SK-N-SH treated with all-trans-retinoic acid at 6 μM for 48 hours (cell line): Measurements from ENCODE around the gene NCKAP5.

Source experiments
- ATAC-seq: fragments of 200-7000 bp; cut with Tn5 transposase; 3 replicates; pipeline ENCODE4 v1.9.1; 2020; ENCODE audit warnings: mild to moderate bottlenecking, moderate library complexity
- ARNTL ChIP-seq: fragments of 450-650 bp; formaldehyde crosslinking; IDR thresholded peaks from 2 replicates; pipeline ENCODE4 v1.5.0; 2020; ENCODE audit warnings: low read depth, mild to moderate bottlenecking, moderate library complexity, borderline replicate concordance
- BACH2 ChIP-seq: fragments of 250-450 bp; sonication (Bioruptor Pico); IDR thresholded peaks from 2 replicates; pipeline ENCODE4 v1.9.0; 2021; ENCODE audit warnings: mild to moderate bottlenecking, borderline replicate concordance
- CSDC2 ChIP-seq: fragments of 250-450 bp; sonication (Bioruptor Pico); IDR thresholded peaks from 2 replicates; pipeline ENCODE4 v1.5.0; 2020; ENCODE audit warnings: mild to moderate bottlenecking, moderate library complexity
- ESRRG ChIP-seq: fragments of 250-450 bp; sonication (Bioruptor Pico); IDR thresholded peaks from 2 replicates; pipeline ENCODE4 v1.6.1; 2021; ENCODE audit warnings: mild to moderate bottlenecking
- GLIS3 ChIP-seq: fragments of 250-450 bp; sonication (Bioruptor Pico); IDR thresholded peaks from 2 replicates; pipeline ENCODE4 v1.5.0; 2020; ENCODE audit warnings: mild to moderate bottlenecking, moderate library complexity
- ISL1 ChIP-seq: fragments of 250-450 bp; sonication (Bioruptor Pico); IDR thresholded peaks from 2 replicates; pipeline ENCODE4 v2.1.2; 2022; ENCODE audit warnings: mild to moderate bottlenecking, moderate library complexity
- OSR1 ChIP-seq: fragments of 250-450 bp; sonication (Bioruptor Pico); IDR thresholded peaks from 2 replicates; pipeline ENCODE4 v1.8.0; 2022; ENCODE audit warnings: moderate library complexity, mild to moderate bottlenecking, inconsistent platforms
- PPARA ChIP-seq: fragments of 250-450 bp; sonication (Bioruptor Pico); IDR thresholded peaks from 2 replicates; pipeline ENCODE4 v1.5.0; 2020; ENCODE audit warnings: mild to moderate bottlenecking, borderline replicate concordance
- RARB ChIP-seq: fragments of 250-450 bp; sonication (Bioruptor Pico); IDR thresholded peaks from 2 replicates; pipeline ENCODE4 v1.8.0; 2021; ENCODE audit warnings: mild to moderate bottlenecking, moderate library complexity
- SNAI2 ChIP-seq: fragments of 250-450 bp; sonication (Bioruptor Pico); IDR thresholded peaks from 2 replicates; pipeline ENCODE4 v1.5.0; 2020; ENCODE audit warnings: mild to moderate bottlenecking, moderate library complexity
- TCF4 ChIP-seq: fragments of 250-450 bp; sonication (Bioruptor Pico); IDR thresholded peaks from 2 replicates; pipeline ENCODE4 v1.8.0; 2021; ENCODE audit warnings: mild to moderate bottlenecking, moderate library complexity, borderline replicate concordance
- TOX ChIP-seq: fragments of 250-450 bp; sonication (Bioruptor Pico); IDR thresholded peaks from 2 replicates; pipeline ENCODE4 v1.8.0; 2021; ENCODE audit warnings: mild to moderate bottlenecking, moderate library complexity, borderline replicate concordance
- ZC3H10 ChIP-seq: fragments of 250-450 bp; sonication (Bioruptor Pico); IDR thresholded peaks from 2 replicates; pipeline ENCODE4 v1.5.1; 2021; ENCODE audit warnings: mild to moderate bottlenecking, moderate library complexity
- ZFP3 ChIP-seq: fragments of 250-450 bp; sonication (Bioruptor Pico); IDR thresholded peaks from 2 replicates; pipeline ENCODE4 v1.5.0; 2020; ENCODE audit warnings: mild to moderate bottlenecking, moderate library complexity
- ZFP30 ChIP-seq: fragments of 450-650 bp; formaldehyde crosslinking; IDR thresholded peaks from 2 replicates; pipeline ENCODE4 v1.5.0; 2022; ENCODE audit warnings: mild to moderate bottlenecking, moderate library complexity
- ZNF565 ChIP-seq: fragments of 450-650 bp; formaldehyde crosslinking; conservative IDR thresholded peaks from 2 replicates; pipeline ENCODE4 v1.5.0; 2020; ENCODE audit warnings: low read depth, mild to moderate bottlenecking, moderate library complexity
- ZNF70 ChIP-seq: fragments of 450-650 bp; formaldehyde crosslinking; IDR thresholded peaks from 2 replicates; pipeline ENCODE4 v1.5.0; 2020; ENCODE audit warnings: mild to moderate bottlenecking, moderate library complexity
- ZNF8 ChIP-seq: fragments of 450-650 bp; formaldehyde crosslinking; IDR thresholded peaks from 2 replicates; pipeline ENCODE4 v1.5.0; 2020; ENCODE audit warnings: mild to moderate bottlenecking, moderate library complexity
- TF ChIP-seq, protein P1 (sequence below): fragments of 250-450 bp; sonication (Bioruptor Pico); IDR thresholded peaks from 2 replicates; pipeline ENCODE4 v1.8.0; 2020; ENCODE audit warnings: mild to moderate bottlenecking, moderate library complexity, borderline replicate concordance
- TF ChIP-seq, protein P2 (sequence below): fragments of 250-450 bp; sonication (Bioruptor Pico); IDR thresholded peaks from 2 replicates; pipeline ENCODE4 v1.5.0; 2020; ENCODE audit warnings: mild to moderate bottlenecking, moderate library complexity
- TF ChIP-seq, protein P3 (sequence below): fragments of 250-450 bp; sonication (Bioruptor Pico); IDR thresholded peaks from 2 replicates; pipeline ENCODE4 v1.5.1; 2021; ENCODE audit warnings: mild to moderate bottlenecking, moderate library complexity
- TF ChIP-seq, protein P4 (sequence below): fragments of 250-450 bp; sonication (Bioruptor Pico); IDR thresholded peaks from 2 replicates; pipeline ENCODE4 v1.8.0; 2021; ENCODE audit warnings: low read depth, mild to moderate bottlenecking, moderate library complexity, borderline replicate concordance

The NCKAP5 gene

DNA sequence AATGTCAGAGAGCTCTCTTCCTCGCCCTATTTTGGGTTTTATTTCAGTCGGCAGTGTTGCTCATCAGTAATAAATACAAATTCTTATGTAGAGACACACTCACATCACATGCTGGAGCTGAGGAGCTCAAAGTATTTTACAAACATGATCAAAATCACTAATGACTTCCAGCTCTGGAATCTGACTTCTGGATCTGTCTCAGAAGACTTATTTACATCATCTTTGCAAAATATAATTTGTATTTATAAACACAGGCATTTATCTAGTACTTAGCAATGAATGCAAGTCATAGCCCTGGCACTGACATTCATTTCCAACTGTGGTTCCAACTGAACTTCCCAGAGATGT lies 327.1 kb downstream of the NCKAP5 start:
- TF ChIP-seq ZNF70 (CRISPR knock-in tag) (no peak), ZFP30 (no peak), ZFP3 (CRISPR knock-in tag) (no peak), PPARA (CRISPR knock-in tag) (no peak), OSR1 (CRISPR knock-in tag) (no peak), TOX (CRISPR knock-in tag) (no peak), RARB (no peak), ZNF8 (no peak), TCF4 (CRISPR knock-in tag) (no peak), BACH2 (CRISPR knock-in tag) (no peak), ARNTL (CRISPR knock-in tag) (no peak)
- TF ChIP-seq, protein P1, sequence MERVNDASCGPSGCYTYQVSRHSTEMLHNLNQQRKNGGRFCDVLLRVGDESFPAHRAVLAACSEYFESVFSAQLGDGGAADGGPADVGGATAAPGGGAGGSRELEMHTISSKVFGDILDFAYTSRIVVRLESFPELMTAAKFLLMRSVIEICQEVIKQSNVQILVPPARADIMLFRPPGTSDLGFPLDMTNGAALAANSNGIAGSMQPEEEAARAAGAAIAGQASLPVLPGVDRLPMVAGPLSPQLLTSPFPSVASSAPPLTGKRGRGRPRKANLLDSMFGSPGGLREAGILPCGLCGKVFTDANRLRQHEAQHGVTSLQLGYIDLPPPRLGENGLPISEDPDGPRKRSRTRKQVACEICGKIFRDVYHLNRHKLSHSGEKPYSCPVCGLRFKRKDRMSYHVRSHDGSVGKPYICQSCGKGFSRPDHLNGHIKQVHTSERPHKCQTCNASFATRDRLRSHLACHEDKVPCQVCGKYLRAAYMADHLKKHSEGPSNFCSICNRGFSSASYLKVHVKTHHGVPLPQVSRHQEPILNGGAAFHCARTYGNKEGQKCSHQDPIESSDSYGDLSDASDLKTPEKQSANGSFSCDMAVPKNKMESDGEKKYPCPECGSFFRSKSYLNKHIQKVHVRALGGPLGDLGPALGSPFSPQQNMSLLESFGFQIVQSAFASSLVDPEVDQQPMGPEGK (CRISPR knock-in tag) = no peak
- ATAC-seq = peak; percentile 65

DNA sequence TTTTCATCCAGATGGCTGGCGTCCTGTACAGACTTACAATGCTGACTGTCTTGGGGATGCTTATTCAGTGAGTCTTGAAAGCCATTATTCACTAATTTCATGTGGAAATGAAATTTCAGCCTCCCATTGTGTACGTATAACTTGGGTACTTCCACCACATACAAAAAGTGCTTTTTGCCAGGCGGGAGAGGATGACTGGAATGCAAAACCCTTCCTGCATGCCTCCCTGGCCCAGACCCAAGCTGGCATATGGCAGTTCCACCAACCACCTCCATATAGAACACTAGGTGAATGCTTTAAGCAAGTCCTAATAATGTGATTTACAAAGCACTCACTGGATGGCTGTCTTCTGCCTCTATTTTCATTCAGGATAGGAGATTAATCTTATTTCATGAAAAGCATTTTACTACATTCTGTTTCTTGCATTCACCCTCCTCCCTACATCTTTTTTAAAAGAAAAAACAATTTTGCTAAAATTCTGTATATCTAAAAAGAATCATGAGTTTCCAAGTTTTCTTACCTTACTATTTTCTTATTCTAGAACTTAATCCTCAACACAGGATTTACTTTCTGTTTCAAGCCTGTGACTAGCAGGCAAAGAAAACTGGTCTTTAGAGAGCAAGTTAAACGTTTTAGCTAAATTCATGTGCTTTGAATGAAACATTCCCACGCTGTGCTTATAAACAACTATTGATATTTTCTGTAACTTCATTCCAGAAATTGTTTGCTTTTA lies 327.6 kb downstream of the NCKAP5 start:
- peak; percentile 69 for ATAC-seq
- no peak for TF ChIP-seq RARB
- no peak for TF ChIP-seq ZC3H10
- no peak for TF ChIP-seq ESRRG (CRISPR knock-in tag)
- TF ChIP-seq GLIS3 (CRISPR knock-in tag) = no peak
- TF ChIP-seq ZNF8 = no peak
- TF ChIP-seq ZNF70 (CRISPR knock-in tag) = no peak
- no peak for TF ChIP-seq OSR1 (CRISPR knock-in tag)
- no peak for TF ChIP-seq BACH2 (CRISPR knock-in tag)
- TF ChIP-seq SNAI2 (CRISPR knock-in tag) = no peak
- TF ChIP-seq, protein P2, sequence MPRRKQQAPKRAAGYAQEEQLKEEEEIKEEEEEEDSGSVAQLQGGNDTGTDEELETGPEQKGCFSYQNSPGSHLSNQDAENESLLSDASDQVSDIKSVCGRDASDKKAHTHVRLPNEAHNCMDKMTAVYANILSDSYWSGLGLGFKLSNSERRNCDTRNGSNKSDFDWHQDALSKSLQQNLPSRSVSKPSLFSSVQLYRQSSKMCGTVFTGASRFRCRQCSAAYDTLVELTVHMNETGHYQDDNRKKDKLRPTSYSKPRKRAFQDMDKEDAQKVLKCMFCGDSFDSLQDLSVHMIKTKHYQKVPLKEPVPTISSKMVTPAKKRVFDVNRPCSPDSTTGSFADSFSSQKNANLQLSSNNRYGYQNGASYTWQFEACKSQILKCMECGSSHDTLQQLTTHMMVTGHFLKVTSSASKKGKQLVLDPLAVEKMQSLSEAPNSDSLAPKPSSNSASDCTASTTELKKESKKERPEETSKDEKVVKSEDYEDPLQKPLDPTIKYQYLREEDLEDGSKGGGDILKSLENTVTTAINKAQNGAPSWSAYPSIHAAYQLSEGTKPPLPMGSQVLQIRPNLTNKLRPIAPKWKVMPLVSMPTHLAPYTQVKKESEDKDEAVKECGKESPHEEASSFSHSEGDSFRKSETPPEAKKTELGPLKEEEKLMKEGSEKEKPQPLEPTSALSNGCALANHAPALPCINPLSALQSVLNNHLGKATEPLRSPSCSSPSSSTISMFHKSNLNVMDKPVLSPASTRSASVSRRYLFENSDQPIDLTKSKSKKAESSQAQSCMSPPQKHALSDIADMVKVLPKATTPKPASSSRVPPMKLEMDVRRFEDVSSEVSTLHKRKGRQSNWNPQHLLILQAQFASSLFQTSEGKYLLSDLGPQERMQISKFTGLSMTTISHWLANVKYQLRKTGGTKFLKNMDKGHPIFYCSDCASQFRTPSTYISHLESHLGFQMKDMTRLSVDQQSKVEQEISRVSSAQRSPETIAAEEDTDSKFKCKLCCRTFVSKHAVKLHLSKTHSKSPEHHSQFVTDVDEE (CRISPR knock-in tag) = no peak
- TF ChIP-seq TCF4 (CRISPR knock-in tag) = no peak

DNA sequence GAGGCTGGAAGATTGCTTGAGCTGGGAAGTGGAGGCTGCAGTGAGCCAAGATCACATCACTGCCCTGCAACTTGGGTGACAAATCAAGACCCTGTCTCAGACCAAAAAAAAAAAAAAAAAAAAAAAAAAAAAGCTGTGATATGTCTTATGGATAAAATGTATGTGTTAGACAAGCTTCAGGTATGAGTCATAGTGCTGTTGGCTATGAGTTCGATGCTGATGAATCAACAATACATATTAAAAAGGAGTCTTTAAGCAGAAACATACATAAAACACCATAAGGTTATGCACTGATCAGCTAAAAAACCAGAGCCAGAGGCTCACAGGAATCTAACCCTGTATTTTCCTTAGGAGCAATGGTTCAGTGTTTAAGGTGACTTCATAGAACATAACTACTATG lies 332.3 kb downstream of the NCKAP5 start:
- TF ChIP-seq OSR1 (CRISPR knock-in tag) = no peak
- TF ChIP-seq TOX (CRISPR knock-in tag) = no peak
- no peak for TF ChIP-seq CSDC2
- TF ChIP-seq, protein P3, sequence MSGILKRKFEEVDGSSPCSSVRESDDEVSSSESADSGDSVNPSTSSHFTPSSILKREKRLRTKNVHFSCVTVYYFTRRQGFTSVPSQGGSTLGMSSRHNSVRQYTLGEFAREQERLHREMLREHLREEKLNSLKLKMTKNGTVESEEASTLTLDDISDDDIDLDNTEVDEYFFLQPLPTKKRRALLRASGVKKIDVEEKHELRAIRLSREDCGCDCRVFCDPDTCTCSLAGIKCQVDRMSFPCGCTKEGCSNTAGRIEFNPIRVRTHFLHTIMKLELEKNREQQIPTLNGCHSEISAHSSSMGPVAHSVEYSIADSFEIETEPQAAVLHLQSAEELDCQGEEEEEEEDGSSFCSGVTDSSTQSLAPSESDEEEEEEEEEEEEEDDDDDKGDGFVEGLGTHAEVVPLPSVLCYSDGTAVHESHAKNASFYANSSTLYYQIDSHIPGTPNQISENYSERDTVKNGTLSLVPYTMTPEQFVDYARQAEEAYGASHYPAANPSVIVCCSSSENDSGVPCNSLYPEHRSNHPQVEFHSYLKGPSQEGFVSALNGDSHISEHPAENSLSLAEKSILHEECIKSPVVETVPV (CRISPR knock-in tag) = no peak
- TF ChIP-seq ZNF8 = no peak
- no peak for TF ChIP-seq RARB
- TF ChIP-seq TCF4 (CRISPR knock-in tag) = no peak
- TF ChIP-seq ARNTL (CRISPR knock-in tag) = no peak
- TF ChIP-seq, protein P1 (CRISPR knock-in tag) = no peak
- TF ChIP-seq, protein P2 (CRISPR knock-in tag) = no peak
- TF ChIP-seq, protein P4, sequence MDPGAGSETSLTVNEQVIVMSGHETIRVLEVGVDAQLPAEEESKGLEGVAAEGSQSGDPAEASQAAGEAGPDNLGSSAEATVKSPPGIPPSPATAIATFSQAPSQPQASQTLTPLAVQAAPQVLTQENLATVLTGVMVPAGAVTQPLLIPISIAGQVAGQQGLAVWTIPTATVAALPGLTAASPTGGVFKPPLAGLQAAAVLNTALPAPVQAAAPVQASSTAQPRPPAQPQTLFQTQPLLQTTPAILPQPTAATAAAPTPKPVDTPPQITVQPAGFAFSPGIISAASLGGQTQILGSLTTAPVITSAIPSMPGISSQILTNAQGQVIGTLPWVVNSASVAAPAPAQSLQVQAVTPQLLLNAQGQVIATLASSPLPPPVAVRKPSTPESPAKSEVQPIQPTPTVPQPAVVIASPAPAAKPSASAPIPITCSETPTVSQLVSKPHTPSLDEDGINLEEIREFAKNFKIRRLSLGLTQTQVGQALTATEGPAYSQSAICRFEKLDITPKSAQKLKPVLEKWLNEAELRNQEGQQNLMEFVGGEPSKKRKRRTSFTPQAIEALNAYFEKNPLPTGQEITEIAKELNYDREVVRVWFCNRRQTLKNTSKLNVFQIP (CRISPR knock-in tag) = no peak
- no peak for TF ChIP-seq ZFP3 (CRISPR knock-in tag)
- TF ChIP-seq ISL1 = no peak
- TF ChIP-seq SNAI2 (CRISPR knock-in tag) = no peak
- no peak for TF ChIP-seq ZC3H10
- TF ChIP-seq ESRRG (CRISPR knock-in tag) = no peak
- TF ChIP-seq BACH2 (CRISPR knock-in tag) = no peak
- no peak for TF ChIP-seq PPARA (CRISPR knock-in tag)
- TF ChIP-seq ZNF70 (CRISPR knock-in tag) = no peak
- no peak for TF ChIP-seq ZNF565 (CRISPR knock-in tag)

More for the DNA sequence above, 332.3 kb downstream of the NCKAP5 start:
- no peak for ATAC-seq
